WTC11 (cell line): ENCODE results near the gene CLDN14. TPM values are rescaled to one million over a fixed set of nuclear protein-coding genes. Genes with fewer than 3 reads are reported as not detected.
A peak's percentile ranks its signal among the peaks of the same experiment; 100 is the strongest.

Experiments
- ATAC-seq: fragments of 200-7000 bp; cut with Tn5 transposase; 2 replicates; pipeline ENCODE4 v1.10.0; 2021; ENCODE audit warnings: mild to moderate bottlenecking, moderate library complexity
- CTCF ChIA-PET: fragments of 300-600 bp; sonication (Branson Sonifier 250); formaldehyde crosslinking; loops from one replicate; lab custom pipeline; 2021; ENCODE audit warnings: antibody characterized with exemption; lab: Charles Lee
- POLR2A ChIA-PET: fragments of 350-600 bp; sonication (Branson Sonifier 250); formaldehyde crosslinking; loops from one replicate; lab custom pipeline; 2021; ENCODE audit warnings: antibody characterized with exemption; lab: Charles Lee
- DNase-seq: peaks from one replicate; pipeline ENCODE4 v3.0.0; 2021; ENCODE audit warnings: low spot score
- H3K27ac Mint-ChIP-seq: 2 replicates; pipeline ENCODE4 v1.8.0; 2021; ENCODE audit warnings: mixed read lengths
- H3K27me3 Mint-ChIP-seq: 2 replicates; pipeline ENCODE4 v1.8.0; 2021; ENCODE audit warnings: low read depth, mild to moderate bottlenecking, moderate library complexity, mixed read lengths
- H3K36me3 Mint-ChIP-seq: 2 replicates; pipeline ENCODE4 v1.8.0; 2021; ENCODE audit warnings: mixed read lengths
- H3K4me1 Mint-ChIP-seq: 2 replicates; pipeline ENCODE4 v1.8.0; 2022; ENCODE audit warnings: mixed read lengths
- H3K4me3 Mint-ChIP-seq: 2 replicates; pipeline ENCODE4 v1.8.0; 2021; ENCODE audit warnings: mild to moderate bottlenecking, moderate library complexity, mixed read lengths
- H3K9me3 Mint-ChIP-seq: 2 replicates; pipeline ENCODE4 v1.8.0; 2021; ENCODE audit warnings: mixed read lengths
- AR ChIP-seq: fragments of 250-450 bp; sonication (Bioruptor Pico); IDR thresholded peaks from 2 replicates; pipeline ENCODE4 v1.9.0; 2021; ENCODE audit warnings: mild to moderate bottlenecking
- ATF1 ChIP-seq: sonication (generic); formaldehyde crosslinking; IDR thresholded peaks from 2 replicates; pipeline ENCODE4 v1.8.1; 2023; ENCODE audit warnings: mild to moderate bottlenecking, moderate library complexity, missing genetic modification reagents
- ATF2 ChIP-seq: sonication (generic); formaldehyde crosslinking; IDR thresholded peaks from 2 replicates; pipeline ENCODE4 v1.8.1; 2022; ENCODE audit warnings: low read depth, missing genetic modification reagents, borderline replicate concordance
- ATF3 ChIP-seq: sonication (generic); formaldehyde crosslinking; conservative IDR thresholded peaks from 2 replicates; pipeline ENCODE4 v1.8.1; 2022; ENCODE audit warnings: mild to moderate bottlenecking, missing genetic modification reagents
- CBFB ChIP-seq: sonication (generic); formaldehyde crosslinking; IDR thresholded peaks from 2 replicates; pipeline ENCODE4 v1.8.1; 2022; ENCODE audit warnings: mild to moderate bottlenecking, low read depth, missing genetic modification reagents
- GTF2I ChIP-seq: fragments of 250-450 bp; sonication (Bioruptor Pico); conservative IDR thresholded peaks from 2 replicates; pipeline ENCODE4 v1.4.0; 2021; ENCODE audit warnings: mild to moderate bottlenecking
- HMGXB4 ChIP-seq: sonication (generic); formaldehyde crosslinking; IDR thresholded peaks from 2 replicates; pipeline ENCODE4 v1.8.1; 2023; ENCODE audit warnings: mild to moderate bottlenecking, moderate library complexity, missing genetic modification reagents
- IRF2 ChIP-seq: sonication (generic); formaldehyde crosslinking; IDR thresholded peaks from 2 replicates; pipeline ENCODE4 v1.8.0; 2022; ENCODE audit warnings: low read depth, missing genetic modification reagents, borderline replicate concordance
- OVOL2 ChIP-seq: fragments of 250-450 bp; sonication (Bioruptor Pico); IDR thresholded peaks from 2 replicates; pipeline ENCODE4 v1.9.0; 2021; ENCODE audit warnings: mild to moderate bottlenecking, borderline replicate concordance
- PRRX2 ChIP-seq: fragments of 250-450 bp; sonication (Bioruptor Pico); IDR thresholded peaks from 2 replicates; pipeline ENCODE4 v1.8.0; 2021; ENCODE audit warnings: mild to moderate bottlenecking
- SOX15 ChIP-seq: fragments of 250-450 bp; sonication (Bioruptor Pico); IDR thresholded peaks from 2 replicates; pipeline ENCODE4 v1.9.0; 2021; ENCODE audit warnings: mild to moderate bottlenecking
- TP53 ChIP-seq: sonication (generic); formaldehyde crosslinking; IDR thresholded peaks from 2 replicates; pipeline ENCODE4 v1.8.1; 2023; ENCODE audit warnings: mild to moderate bottlenecking, missing genetic modification reagents
- ZBTB21 ChIP-seq: sonication (generic); formaldehyde crosslinking; IDR thresholded peaks from 2 replicates; pipeline ENCODE4 v1.8.1; 2023; ENCODE audit warnings: mild to moderate bottlenecking, missing genetic modification reagents, borderline replicate concordance
- ZNF138 ChIP-seq: sonication (generic); formaldehyde crosslinking; conservative IDR thresholded peaks from 2 replicates; pipeline ENCODE4 v1.8.1; 2022; ENCODE audit warnings: mild to moderate bottlenecking, moderate library complexity, missing genetic modification reagents
- ZNF416 ChIP-seq: fragments of 250-450 bp; sonication (Bioruptor Pico); IDR thresholded peaks from 2 replicates; pipeline ENCODE4 v1.9.0; 2021; ENCODE audit warnings: mild to moderate bottlenecking, inconsistent platforms
- total RNA-seq: library from RNA; stranded (reverse); gene quantifications from 3 replicates; pipeline ENCODE4 v1.2.3, GENCODE V29; 2021
- TF ChIP-seq, protein P1 (sequence below): sonication (generic); formaldehyde crosslinking; IDR thresholded peaks from 2 replicates; pipeline ENCODE4 v1.8.1; 2022; ENCODE audit warnings: mild to moderate bottlenecking, moderate library complexity, missing genetic modification reagents
- TF ChIP-seq, protein P2 (sequence below): sonication (generic); formaldehyde crosslinking; IDR thresholded peaks from 2 replicates; pipeline ENCODE4 v1.8.1; 2022; ENCODE audit warnings: low read depth, mild to moderate bottlenecking, moderate library complexity, missing genetic modification reagents, borderline replicate concordance

Gene CLDN14
- total RNA-seq, 1 experiment from 2014 or later, result not detected

DNA sequence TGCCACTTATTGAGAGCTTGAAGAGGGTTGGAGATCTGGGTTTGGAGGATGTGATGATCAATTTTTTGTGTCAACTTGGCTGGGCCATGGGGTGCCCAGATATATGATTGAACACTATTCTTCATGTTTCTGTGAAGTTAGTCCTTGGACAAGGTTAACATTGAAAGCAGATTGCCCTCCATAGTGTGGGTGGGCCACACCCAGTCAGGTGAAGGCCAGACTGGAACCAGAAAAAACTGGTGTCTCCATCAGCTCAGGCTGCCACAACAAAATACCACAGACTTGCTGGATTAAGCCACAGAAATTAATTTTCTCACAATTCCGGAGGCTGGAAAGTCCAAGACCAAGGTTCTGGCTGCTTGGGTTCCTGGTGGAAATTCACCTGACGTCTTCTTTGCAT is 7.5 kb downstream of the CLDN14 start:
- POLR2A ChIA-PET, result no interaction called here
- ATAC-seq, result no peak
- no peak for DNase-seq
- CTCF ChIA-PET, result no interaction called here
- TF ChIP-seq ZNF416 (CRISPR knock-in tag) (0 out of 2 replicates have a peak, but pooled peaks have one; percentile 21), HMGXB4 (CRISPR knock-in tag) (no peak)
- H3K27ac Mint-ChIP-seq, result no peak overlapping the region
- no peak overlapping the region for H3K4me3 Mint-ChIP-seq
- no peaks in the 10 kb centered on the region for H3K36me3 Mint-ChIP-seq
- peaks cover 4% of the 10 kb centered on the region; the same call in 1 of the 2 replicates for H3K27me3 Mint-ChIP-seq
- peaks cover 19% of the 10 kb centered on the region for H3K4me1 Mint-ChIP-seq
- peaks cover 11% of the 10 kb centered on the region for H3K9me3 Mint-ChIP-seq

- H3K36me3 Mint-ChIP-seq, result no peaks in the 10 kb centered on the region
- H3K4me3 Mint-ChIP-seq, result no peak overlapping the region
- H3K4me1 Mint-ChIP-seq, result peaks cover 19% of the 10 kb centered on the region
- peaks cover 4% of the 10 kb centered on the region; the same call in 1 of the 2 replicates for H3K27me3 Mint-ChIP-seq
- peaks cover 11% of the 10 kb centered on the region for H3K9me3 Mint-ChIP-seq
- DNase-seq, result no peak
- POLR2A ChIA-PET, result no interaction called here
- H3K27ac Mint-ChIP-seq, result no peak overlapping the region
- CTCF ChIA-PET, result interaction anchor here (1.5 kb wide), 1 partner anchor 159 kb away, joined by 3 read pairs; no protein-coding TSS in a partner anchor
- no peak for ATAC-seq
- TF ChIP-seq CBFB (CRISPR knock-in tag), result no peak
- TF ChIP-seq ATF1 (CRISPR knock-in tag), result no peak
- no peak for TF ChIP-seq GTF2I (CRISPR knock-in tag)
- TF ChIP-seq ATF2 (CRISPR knock-in tag), result no peak
- no peak for TF ChIP-seq ATF3 (CRISPR knock-in tag)
- TF ChIP-seq, protein P1, sequence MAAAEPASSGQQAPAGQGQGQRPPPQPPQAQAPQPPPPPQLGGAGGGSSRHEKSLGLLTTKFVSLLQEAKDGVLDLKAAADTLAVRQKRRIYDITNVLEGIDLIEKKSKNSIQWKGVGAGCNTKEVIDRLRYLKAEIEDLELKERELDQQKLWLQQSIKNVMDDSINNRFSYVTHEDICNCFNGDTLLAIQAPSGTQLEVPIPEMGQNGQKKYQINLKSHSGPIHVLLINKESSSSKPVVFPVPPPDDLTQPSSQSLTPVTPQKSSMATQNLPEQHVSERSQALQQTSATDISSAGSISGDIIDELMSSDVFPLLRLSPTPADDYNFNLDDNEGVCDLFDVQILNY (CRISPR knock-in tag), result no peak
- no peak for TF ChIP-seq SOX15
- TF ChIP-seq, protein P2, sequence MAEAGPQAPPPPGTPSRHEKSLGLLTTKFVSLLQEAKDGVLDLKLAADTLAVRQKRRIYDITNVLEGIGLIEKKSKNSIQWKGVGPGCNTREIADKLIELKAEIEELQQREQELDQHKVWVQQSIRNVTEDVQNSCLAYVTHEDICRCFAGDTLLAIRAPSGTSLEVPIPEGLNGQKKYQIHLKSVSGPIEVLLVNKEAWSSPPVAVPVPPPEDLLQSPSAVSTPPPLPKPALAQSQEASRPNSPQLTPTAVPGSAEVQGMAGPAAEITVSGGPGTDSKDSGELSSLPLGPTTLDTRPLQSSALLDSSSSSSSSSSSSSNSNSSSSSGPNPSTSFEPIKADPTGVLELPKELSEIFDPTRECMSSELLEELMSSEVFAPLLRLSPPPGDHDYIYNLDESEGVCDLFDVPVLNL (CRISPR knock-in tag), result no peak
- no peak for TF ChIP-seq ZNF138 (CRISPR knock-in tag)
- no peak for TF ChIP-seq ZBTB21 (CRISPR knock-in tag)
- no peak for TF ChIP-seq IRF2 (CRISPR knock-in tag)
- TF ChIP-seq OVOL2 (CRISPR knock-in tag), result no peak
- no peak for TF ChIP-seq TP53 (CRISPR knock-in tag)
- TF ChIP-seq AR (CRISPR knock-in tag), result no peak
- TF ChIP-seq PRRX2, result no peak
Measured at GRCh38 chr21:36471254-36471723, 8.6 kb downstream of the CLDN14 start.
